Neuronal stem cell (in vitro differentiated cells): ENCODE measurements around the gene MKX.

Experiments
- DNase-seq: peaks from one replicate; pipeline ENCODE4 v3.0.0-alpha.2; 2013; ENCODE audit warnings: low spot score
- H2AFZ ChIP-seq: one replicate; pipeline ENCODE4 v1.6.1; 2013; ENCODE audit warnings: mild to moderate bottlenecking, low read length, inconsistent platforms
- H2AK5ac ChIP-seq: 2 replicates; pipeline ENCODE4 v1.6.1; 2013; ENCODE audit warnings: low read depth, mild to moderate bottlenecking, inconsistent platforms, low read length, moderate library complexity, mixed read lengths
- H2BK120ac ChIP-seq: 2 replicates; pipeline ENCODE4 v1.6.1; 2013; ENCODE audit warnings: low read depth, mild to moderate bottlenecking, inconsistent platforms, low read length, moderate library complexity, mixed read lengths
- H2BK12ac ChIP-seq: one replicate; pipeline ENCODE4 v1.6.1; 2013; ENCODE audit warnings: low read length, inconsistent platforms
- H2BK15ac ChIP-seq: 2 replicates; pipeline ENCODE4 v1.6.1; 2013; ENCODE audit warnings: mild to moderate bottlenecking, low read length, inconsistent platforms, mixed read lengths
- H2BK5ac ChIP-seq: one replicate; pipeline ENCODE4 v1.6.1; 2013; ENCODE audit warnings: inconsistent platforms, mild to moderate bottlenecking, low read length, moderate library complexity
- H3K14ac ChIP-seq: one replicate; pipeline ENCODE4 v1.6.1; 2013; ENCODE audit warnings: low read length, inconsistent platforms
- H3K18ac ChIP-seq: 2 replicates; pipeline ENCODE4 v1.6.1; 2013; ENCODE audit warnings: low read length, inconsistent platforms
- H3K23ac ChIP-seq: 2 replicates; pipeline ENCODE4 v1.6.1; 2013; ENCODE audit warnings: low read depth, mild to moderate bottlenecking, mixed read lengths, low read length, inconsistent platforms; ENCODE audit not compliant: poor library complexity
- H3K27ac ChIP-seq: replicated peaks from 3 replicates; pipeline ENCODE4 v1.5.1; 2013; ENCODE audit warnings: low read length, inconsistent platforms
- H3K27me3 ChIP-seq, 3 experiments: 2 replicates each; pipeline ENCODE4 v1.6.1; 2013; ENCODE audit warnings: low read length in 3 of 3, mild to moderate bottlenecking in 2 of 3, inconsistent platforms in 1 of 3, low read depth in 1 of 3, mixed read lengths in 1 of 3, moderate library complexity in 1 of 3; ENCODE audit not compliant: control insufficient read depth in 3 of 3, insufficient read depth in 3 of 3
- H3K36me3 ChIP-seq, 2 donors: replicated peaks in 1 of 2; 2 replicates each; pipeline ENCODE4 v1.6.1; 2013; ENCODE audit warnings: low read length in 2 of 2; ENCODE audit not compliant: control insufficient read depth in 2 of 2, insufficient read depth in 2 of 2
- H3K4ac ChIP-seq: 2 replicates; pipeline ENCODE4 v1.6.1; 2013; ENCODE audit warnings: inconsistent platforms, mild to moderate bottlenecking, low read length, moderate library complexity
- H3K4me1 ChIP-seq, 2 donors: 1 replicate in 1 of 2; 2 replicates in 1 of 2; pipeline ENCODE4 v1.6.1; 2013; ENCODE audit warnings: low read length in 2 of 2, low read depth in 1 of 2; ENCODE audit not compliant: control insufficient read depth in 2 of 2, insufficient read depth in 1 of 2
- H3K4me2 ChIP-seq: one replicate; pipeline ENCODE4 v1.6.1; 2013; ENCODE audit warnings: mild to moderate bottlenecking, low read length, inconsistent platforms; ENCODE audit not compliant: insufficient read depth, poor library complexity, severe bottlenecking
- H3K4me3 ChIP-seq, 2 donors: 2 replicates each; pipeline ENCODE4 v1.5.1; 2013; ENCODE audit warnings: low read length in 2 of 2, mild to moderate bottlenecking in 2 of 2, inconsistent platforms in 1 of 2, moderate library complexity in 1 of 2
- H3K79me1 ChIP-seq: one replicate; pipeline ENCODE4 v1.6.1; 2013; ENCODE audit warnings: low read depth, mild to moderate bottlenecking, inconsistent platforms, low read length, moderate library complexity
- H3K9ac ChIP-seq: one replicate; pipeline ENCODE4 v1.6.1; 2013; ENCODE audit warnings: mild to moderate bottlenecking, low read depth, low read length, inconsistent platforms; ENCODE audit not compliant: poor library complexity
- H3K9me3 ChIP-seq, 2 donors: replicated peaks in 1 of 2; 2 replicates each; pipeline versions ENCODE3 to v1.6.1; 2013; ENCODE audit warnings: low read length in 2 of 2, mild to moderate bottlenecking in 2 of 2, inconsistent platforms in 1 of 2, low read depth in 1 of 2, mixed read lengths in 1 of 2, moderate library complexity in 1 of 2; ENCODE audit not compliant: control insufficient read depth in 2 of 2, insufficient read depth in 1 of 2
- H4K8ac ChIP-seq: one replicate; pipeline ENCODE4 v1.6.1; 2013; ENCODE audit warnings: low read depth, mild to moderate bottlenecking, inconsistent platforms, low read length, moderate library complexity
- H4K91ac ChIP-seq: one replicate; pipeline ENCODE4 v1.6.1; 2013; ENCODE audit warnings: low read length, low read depth, mild to moderate bottlenecking, inconsistent platforms; ENCODE audit not compliant: poor library complexity
- WGBS, 2 donors: extraction: QIAGEN DNeasy Blood & Tissue Kit; methylation state at CpG; one replicate each; pipeline ENCODE4 v1.1.7; 2013; ENCODE audit warnings: missing lambda C conversion rate in 2 of 2, mixed read lengths in 1 of 2; ENCODE audit not compliant: insufficient read length in 2 of 2, insufficient replicate concordance in 1 of 2; ENCODE audit errors: extremely low coverage in 2 of 2; 5-methylcytosine and 5-hydroxymethylcytosine counted together

Gene MKX

GRCh38 chr10:27717861-27718260 lies 27.8 kb downstream of the MKX start:
- Histone ChIP-seq H3K4me1 (peaks cover 0 to 10% of the 10 kb centered on the region in 2 donors), H3K9ac (no peak overlapping the region), H3K14ac (no peak overlapping the region), H2BK5ac (no peak overlapping the region), H2AK5ac (no peak overlapping the region), H3K27me3 (no peaks in the 10 kb centered on the region), H4K91ac (no peak overlapping the region), H3K18ac (no peak overlapping the region), H3K36me3 (no peaks in the 10 kb centered on the region), H3K9me3 (no peaks in the 10 kb centered on the region), H2BK12ac (no peak overlapping the region), H3K79me1 (no peaks in the 10 kb centered on the region), H3K4me2 (no peak overlapping the region), H3K23ac (no peak overlapping the region), H3K27ac (no peak overlapping the region), H2BK120ac (no peak overlapping the region), H4K8ac (no peak overlapping the region), H3K4ac (no peak overlapping the region), H2AFZ (peak overlapping the region; percentile 62), H3K4me3 (no peak overlapping the region), H2BK15ac (no peak overlapping the region)
- no CpG with 5 or more reads among the region's 3 CpGs for WGBS, 2 donors
- DNase-seq = no peak

- no peak overlapping the region for H3K14ac ChIP-seq
- no peaks in the 10 kb centered on the region for H3K79me1 ChIP-seq
- no peak overlapping the region for H3K9ac ChIP-seq
- no peak overlapping the region for H3K18ac ChIP-seq
- no peak overlapping the region for H3K4me2 ChIP-seq
- no peaks in the 10 kb centered on the region for H3K27me3 ChIP-seq
- H3K4ac ChIP-seq = no peak overlapping the region
- no peak overlapping the region for H3K27ac ChIP-seq
- no peak overlapping the region for H3K23ac ChIP-seq
- peak overlapping the region; percentile 62 for H2AFZ ChIP-seq
- H3K9me3 ChIP-seq = no peaks in the 10 kb centered on the region
- H4K8ac ChIP-seq = no peak overlapping the region
- no peak overlapping the region for H2BK15ac ChIP-seq
- H3K4me1 ChIP-seq = peaks cover 0 to 10% of the 10 kb centered on the region in 2 donors
- H3K36me3 ChIP-seq = no peaks in the 10 kb centered on the region
- H4K91ac ChIP-seq = no peak overlapping the region
- no peak overlapping the region for H2BK120ac ChIP-seq
- H2AK5ac ChIP-seq = no peak overlapping the region
- no peak overlapping the region for H2BK5ac ChIP-seq
- no CpG with 5 or more reads among the region's 3 CpGs for WGBS, 2 donors
- no peak overlapping the region for H3K4me3 ChIP-seq
- no peak overlapping the region for H2BK12ac ChIP-seq
- no peak for DNase-seq
These were observed 28.4 kb downstream of the MKX start for GRCh38 chr10:27717224-27717623.

GRCh38 chr10:27716521-27716920 lies 29.1 kb downstream of the MKX start:
- no peak overlapping the region for H2AFZ ChIP-seq
- no peak overlapping the region for H3K4ac ChIP-seq
- peaks cover 0 to 10% of the 10 kb centered on the region in 2 donors for H3K4me1 ChIP-seq
- H2BK5ac ChIP-seq = no peak overlapping the region
- H3K23ac ChIP-seq = no peak overlapping the region
- no peak overlapping the region for H3K4me3 ChIP-seq
- no peaks in the 10 kb centered on the region for H3K79me1 ChIP-seq
- H4K8ac ChIP-seq = no peak overlapping the region
- H2BK12ac ChIP-seq = no peak overlapping the region
- H3K36me3 ChIP-seq = no peaks in the 10 kb centered on the region
- no peak overlapping the region for H3K14ac ChIP-seq
- H3K9ac ChIP-seq = no peak overlapping the region
- H3K27ac ChIP-seq = no peak overlapping the region
- no peak overlapping the region for H3K4me2 ChIP-seq
- no peak for DNase-seq
- no peak overlapping the region for H3K18ac ChIP-seq
- H3K9me3 ChIP-seq = no peaks in the 10 kb centered on the region
- H4K91ac ChIP-seq = no peak overlapping the region
- no CpG with 5 or more reads among the region's 5 CpGs for WGBS, 2 donors
- H2BK15ac ChIP-seq = no peak overlapping the region
- H2BK120ac ChIP-seq = no peak overlapping the region
- no peaks in the 10 kb centered on the region for H3K27me3 ChIP-seq
- H2AK5ac ChIP-seq = no peak overlapping the region

GRCh38 chr10:27715505-27715904 lies 30.1 kb downstream of the MKX start:
- H3K4me1 ChIP-seq = peaks cover 0 to 10% of the 10 kb centered on the region in 2 donors
- H2AFZ ChIP-seq = peak overlapping the region; percentile 79
- no peak overlapping the region for H2AK5ac ChIP-seq
- no peak overlapping the region for H3K14ac ChIP-seq
- no peak overlapping the region for H3K9ac ChIP-seq
- no peak overlapping the region for H2BK5ac ChIP-seq
- no CpG with 5 or more reads among the region's 3 CpGs for WGBS, 2 donors
- no peak overlapping the region for H3K18ac ChIP-seq
- no peak overlapping the region for H2BK120ac ChIP-seq
- H4K91ac ChIP-seq = no peak overlapping the region
- H3K27me3 ChIP-seq = no peaks in the 10 kb centered on the region
- no peak overlapping the region for H3K23ac ChIP-seq
- no peak overlapping the region for H3K4ac ChIP-seq
- no peak overlapping the region for H3K4me2 ChIP-seq
- no peak overlapping the region for H2BK12ac ChIP-seq
- H3K4me3 ChIP-seq = no peak overlapping the region
- no peak overlapping the region for H3K27ac ChIP-seq
- no peak overlapping the region for H4K8ac ChIP-seq
- no peaks in the 10 kb centered on the region for H3K9me3 ChIP-seq
- DNase-seq = no peak
- H3K79me1 ChIP-seq = no peaks in the 10 kb centered on the region
- H3K36me3 ChIP-seq = no peaks in the 10 kb centered on the region
- no peak overlapping the region for H2BK15ac ChIP-seq
